Colonic mucosa (tissue), 4 donors: ENCODE measurements around the gene MAP3K10. TPM values are rescaled to one million over a fixed set of nuclear protein-coding genes. Genes with fewer than 3 reads are reported as not detected.

ENCODE experiments used
- DNase-seq: peaks from one replicate; pipeline ENCODE4 v3.0.0-alpha.2; 2020
- H3K27ac ChIP-seq: fragments of 200-600 bp; one replicate; pipeline ENCODE4 v1.8.0; 2021
- H3K27me3 ChIP-seq: fragments of 200-600 bp; one replicate; pipeline ENCODE4 v1.8.0; 2021
- H3K36me3 ChIP-seq: fragments of 200-600 bp; one replicate; pipeline ENCODE4 v1.8.0; 2021
- H3K4me1 ChIP-seq: fragments of 200-600 bp; one replicate; pipeline ENCODE4 v1.8.0; 2021; ENCODE audit warnings: mild to moderate bottlenecking
- H3K4me3 ChIP-seq: fragments of 200-600 bp; one replicate; pipeline ENCODE4 v1.8.0; 2021
- H3K9ac ChIP-seq, 2 donors: one replicate each; pipeline ENCODE4 v1.7.0; 2013; ENCODE audit warnings: control low read depth in 2 of 2, low read depth in 2 of 2, low read length in 2 of 2
- H3K9me3 ChIP-seq: fragments of 200-600 bp; one replicate; pipeline ENCODE4 v1.8.0; 2021
- intact Hi-C: fragments of 100-400 bp; cut with DNase I; formaldehyde crosslinking; loops from one replicate; pipeline ENCODE4 v1.14.1; 2022
- total RNA-seq, 2 donors: library from RNA; stranded (reverse); fragmentation: NEBNext Ultra II Directional in 1 of 2; extraction: Animal tissue kit (Norgen Biotek cat#: 25700) in 1 of 2; gene quantifications; one replicate each; pipeline ENCODE4 v1.2.1, GENCODE V29; 2021
- TF ChIP-seq, protein P1 (sequence below): fragments of 200-600 bp; IDR thresholded peaks from one replicate; pipeline ENCODE4 v1.8.0; 2022; ENCODE audit warnings: antibody characterized with exemption, mild to moderate bottlenecking
- donor health status: healthy.
- donor health status: DM: no; HTN: no; CAD: no.
- donor health status: DM: no; HTN: no; CAD: no.

The MAP3K10 gene
- total RNA-seq, 2 donors from 2014 or later: 9.1 to 10.9 TPM

DNA sequence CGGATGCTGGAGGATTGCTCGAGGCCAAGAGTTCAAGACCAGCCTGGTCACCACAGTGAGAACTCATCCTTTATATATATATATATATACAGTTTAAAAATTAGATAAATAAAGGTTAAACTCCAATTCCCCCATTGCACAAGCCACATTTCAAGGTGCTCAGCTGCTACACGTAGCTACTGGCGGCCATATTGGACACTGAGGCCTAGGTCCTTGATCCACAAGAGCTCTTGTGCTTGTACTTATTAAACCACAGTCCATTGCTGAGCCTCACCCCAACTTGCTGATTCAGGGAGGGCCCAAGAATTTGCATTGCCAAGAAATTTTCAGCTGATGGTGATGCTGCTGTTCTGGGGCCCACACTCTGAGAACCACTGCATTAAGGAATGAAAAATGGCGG, 17.4 kb downstream of the MAP3K10 start:
- Histone ChIP-seq H3K4me1 (no peaks in the 10 kb centered on the region), H3K27me3 (no peaks in the 10 kb centered on the region), H3K4me3 (no peak overlapping the region), H3K9ac (no peak overlapping the region), H3K36me3 (no peaks in the 10 kb centered on the region), H3K27ac (no peak overlapping the region), H3K9me3 (no peaks in the 10 kb centered on the region)
- no peak for DNase-seq
- intact Hi-C loops: no loop called here
- TF ChIP-seq, protein P1, sequence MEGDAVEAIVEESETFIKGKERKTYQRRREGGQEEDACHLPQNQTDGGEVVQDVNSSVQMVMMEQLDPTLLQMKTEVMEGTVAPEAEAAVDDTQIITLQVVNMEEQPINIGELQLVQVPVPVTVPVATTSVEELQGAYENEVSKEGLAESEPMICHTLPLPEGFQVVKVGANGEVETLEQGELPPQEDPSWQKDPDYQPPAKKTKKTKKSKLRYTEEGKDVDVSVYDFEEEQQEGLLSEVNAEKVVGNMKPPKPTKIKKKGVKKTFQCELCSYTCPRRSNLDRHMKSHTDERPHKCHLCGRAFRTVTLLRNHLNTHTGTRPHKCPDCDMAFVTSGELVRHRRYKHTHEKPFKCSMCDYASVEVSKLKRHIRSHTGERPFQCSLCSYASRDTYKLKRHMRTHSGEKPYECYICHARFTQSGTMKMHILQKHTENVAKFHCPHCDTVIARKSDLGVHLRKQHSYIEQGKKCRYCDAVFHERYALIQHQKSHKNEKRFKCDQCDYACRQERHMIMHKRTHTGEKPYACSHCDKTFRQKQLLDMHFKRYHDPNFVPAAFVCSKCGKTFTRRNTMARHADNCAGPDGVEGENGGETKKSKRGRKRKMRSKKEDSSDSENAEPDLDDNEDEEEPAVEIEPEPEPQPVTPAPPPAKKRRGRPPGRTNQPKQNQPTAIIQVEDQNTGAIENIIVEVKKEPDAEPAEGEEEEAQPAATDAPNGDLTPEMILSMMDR: no peak

DNA sequence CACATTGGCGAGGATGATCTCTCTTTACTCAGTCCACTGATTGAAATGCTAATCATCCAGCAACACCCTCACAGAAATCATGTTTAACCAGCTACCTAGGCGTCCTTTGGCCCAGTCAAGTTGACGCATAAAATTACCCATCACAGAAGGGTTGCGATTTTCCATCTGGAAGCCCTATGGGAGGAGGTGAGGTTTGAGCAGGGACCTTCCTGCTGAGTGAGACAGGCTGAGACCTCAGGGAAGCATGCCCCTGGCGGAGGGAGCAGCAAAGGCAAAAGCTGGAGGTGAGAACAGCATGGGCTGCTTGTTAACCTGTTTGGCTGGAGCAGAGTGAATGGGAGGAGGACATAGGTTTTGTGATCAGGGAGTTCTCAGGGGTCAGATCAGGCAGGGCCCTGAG, 19.7 kb downstream of the MAP3K10 start:
- Histone ChIP-seq H3K27ac (no peak overlapping the region), H3K9me3 (no peaks in the 10 kb centered on the region), H3K4me3 (no peak overlapping the region), H3K4me1 (no peaks in the 10 kb centered on the region), H3K9ac (no peak overlapping the region), H3K36me3 (no peaks in the 10 kb centered on the region), H3K27me3 (no peaks in the 10 kb centered on the region)
- no peak for DNase-seq
- intact Hi-C loops: no loop called here
- TF ChIP-seq, protein P1: no peak

DNA sequence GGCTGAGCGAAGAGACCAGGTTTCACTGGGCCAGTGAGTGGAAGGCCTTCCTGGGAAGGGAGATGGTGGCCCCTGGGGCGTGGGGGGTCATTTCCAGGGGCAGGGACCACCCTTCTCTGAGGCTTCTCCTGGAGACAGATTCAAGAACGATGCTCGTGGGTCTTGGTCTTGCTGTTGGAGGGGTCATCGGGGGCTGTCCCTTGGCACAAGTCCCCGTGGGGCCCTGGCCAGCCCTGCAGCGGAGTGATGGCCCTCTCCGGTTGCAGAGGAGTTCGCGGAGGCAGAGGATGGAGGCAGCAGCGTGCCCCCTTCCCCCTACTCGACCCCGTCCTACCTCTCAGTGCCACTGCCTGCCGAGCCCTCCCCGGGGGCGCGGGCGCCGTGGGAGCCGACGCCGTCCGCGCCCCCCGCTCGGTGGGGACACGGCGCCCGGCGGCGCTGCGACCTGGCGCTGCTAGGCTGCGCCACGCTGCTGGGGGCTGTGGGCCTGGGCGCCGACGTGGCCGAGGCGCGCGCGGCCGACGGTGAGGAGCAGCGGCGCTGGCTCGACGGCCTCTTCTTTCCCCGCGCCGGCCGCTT, 22.1 kb downstream of the MAP3K10 start:
- TF ChIP-seq, protein P1: no peak
- no peak overlapping the region for H3K4me3 ChIP-seq
- H3K27ac ChIP-seq: no peak overlapping the region
- no peaks in the 10 kb centered on the region for H3K9me3 ChIP-seq
- intact Hi-C loops: no loop called here
- no peaks in the 10 kb centered on the region for H3K4me1 ChIP-seq
- no peaks in the 10 kb centered on the region for H3K36me3 ChIP-seq
- H3K27me3 ChIP-seq: peaks cover 17% of the 10 kb centered on the region
- DNase-seq: no peak
- no peak overlapping the region for H3K9ac ChIP-seq

DNA sequence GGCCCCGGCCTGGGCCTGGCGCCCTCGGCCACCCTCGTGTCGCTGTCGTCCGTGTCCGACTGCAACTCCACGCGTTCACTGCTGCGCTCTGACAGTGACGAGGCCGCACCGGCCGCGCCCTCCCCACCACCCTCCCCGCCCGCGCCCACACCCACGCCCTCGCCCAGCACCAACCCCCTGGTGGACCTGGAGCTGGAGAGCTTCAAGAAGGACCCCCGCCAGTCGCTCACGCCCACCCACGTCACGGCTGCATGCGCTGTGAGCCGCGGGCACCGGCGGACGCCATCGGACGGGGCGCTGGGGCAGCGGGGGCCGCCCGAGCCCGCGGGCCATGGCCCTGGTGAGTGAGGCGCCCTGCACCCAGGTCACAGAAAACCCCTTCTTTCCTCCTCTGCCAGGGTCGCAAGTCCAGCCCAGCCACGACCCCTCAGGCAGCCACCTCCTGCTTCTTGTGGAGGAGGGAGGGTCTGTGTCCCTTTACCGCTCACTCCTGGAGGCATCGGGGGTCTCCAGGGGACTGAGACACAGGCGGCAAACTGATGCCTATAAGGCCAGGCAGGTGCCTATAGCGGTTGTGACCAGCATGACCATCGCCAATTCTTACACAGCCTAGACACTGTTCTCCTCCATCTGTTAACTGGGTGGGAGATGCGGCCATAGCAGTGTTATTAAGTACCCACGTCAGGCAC, 22.8 kb downstream of the MAP3K10 start:
- Histone ChIP-seq H3K36me3 (no peaks in the 10 kb centered on the region), H3K9ac (no peak overlapping the region), H3K9me3 (no peaks in the 10 kb centered on the region), H3K4me1 (no peaks in the 10 kb centered on the region), H3K27me3 (peaks cover 22% of the 10 kb centered on the region), H3K4me3 (no peak overlapping the region), H3K27ac (no peak overlapping the region)
- intact Hi-C loops: no loop called here
- no peak for DNase-seq
- TF ChIP-seq, protein P1: no peak

DNA sequence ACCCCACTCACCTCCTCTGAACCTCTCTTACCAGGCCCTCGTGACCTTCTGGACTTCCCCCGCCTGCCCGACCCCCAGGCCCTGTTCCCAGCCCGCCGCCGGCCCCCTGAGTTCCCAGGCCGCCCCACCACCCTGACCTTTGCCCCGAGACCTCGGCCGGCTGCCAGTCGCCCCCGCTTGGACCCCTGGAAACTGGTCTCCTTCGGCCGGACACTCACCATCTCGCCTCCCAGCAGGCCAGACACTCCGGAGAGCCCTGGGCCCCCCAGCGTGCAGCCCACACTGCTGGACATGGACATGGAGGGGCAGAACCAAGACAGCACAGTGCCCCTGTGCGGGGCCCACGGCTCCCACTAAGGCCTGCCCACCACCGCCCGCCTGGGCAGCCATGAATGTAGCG, 23.7 kb downstream of the MAP3K10 start:
- intact Hi-C loops: no loop called here
- H3K9ac ChIP-seq: no peak overlapping the region

More for the DNA sequence above, 23.7 kb downstream of the MAP3K10 start:
- H3K4me1 ChIP-seq: no peaks in the 10 kb centered on the region
- no peak overlapping the region for H3K27ac ChIP-seq
- no peaks in the 10 kb centered on the region for H3K36me3 ChIP-seq
- no peak overlapping the region for H3K4me3 ChIP-seq
- no peaks in the 10 kb centered on the region for H3K9me3 ChIP-seq
- peaks cover 22% of the 10 kb centered on the region for H3K27me3 ChIP-seq
- DNase-seq: no peak
- TF ChIP-seq, protein P1: no peak
